HG03442 (cell line): Measurements from ENCODE around the gene SAE1.

ENCODE experiments used
- ATAC-seq: cut with Tn5 transposase; IDR thresholded peaks from one replicate; pipeline ENCODE4 v1.9.1; 2021; ENCODE audit warnings: mild to moderate bottlenecking, moderate library complexity; ENCODE audit not compliant: unreplicated experiment

Gene SAE1

GRCh38 chr19:47209319-47210179, 78.9 kb downstream of the SAE1 start:
- no peak for ATAC-seq

DNA sequence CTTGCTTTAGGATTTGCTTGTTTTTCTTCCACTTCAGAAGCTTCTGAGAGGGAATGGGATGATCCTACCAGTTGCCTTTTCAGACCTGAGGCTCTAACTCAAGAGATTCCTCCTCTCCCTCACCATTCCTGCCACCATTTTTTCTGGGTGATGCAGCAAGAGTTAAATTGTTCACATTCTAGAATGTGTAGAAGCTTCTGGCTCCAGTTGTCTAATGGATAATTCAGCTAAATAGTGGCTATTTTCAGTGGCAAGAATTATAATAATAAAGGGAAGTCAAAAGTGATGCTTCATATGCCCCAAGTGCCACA, 79.5 kb downstream of the SAE1 start:
- ATAC-seq, result no peak

DNA sequence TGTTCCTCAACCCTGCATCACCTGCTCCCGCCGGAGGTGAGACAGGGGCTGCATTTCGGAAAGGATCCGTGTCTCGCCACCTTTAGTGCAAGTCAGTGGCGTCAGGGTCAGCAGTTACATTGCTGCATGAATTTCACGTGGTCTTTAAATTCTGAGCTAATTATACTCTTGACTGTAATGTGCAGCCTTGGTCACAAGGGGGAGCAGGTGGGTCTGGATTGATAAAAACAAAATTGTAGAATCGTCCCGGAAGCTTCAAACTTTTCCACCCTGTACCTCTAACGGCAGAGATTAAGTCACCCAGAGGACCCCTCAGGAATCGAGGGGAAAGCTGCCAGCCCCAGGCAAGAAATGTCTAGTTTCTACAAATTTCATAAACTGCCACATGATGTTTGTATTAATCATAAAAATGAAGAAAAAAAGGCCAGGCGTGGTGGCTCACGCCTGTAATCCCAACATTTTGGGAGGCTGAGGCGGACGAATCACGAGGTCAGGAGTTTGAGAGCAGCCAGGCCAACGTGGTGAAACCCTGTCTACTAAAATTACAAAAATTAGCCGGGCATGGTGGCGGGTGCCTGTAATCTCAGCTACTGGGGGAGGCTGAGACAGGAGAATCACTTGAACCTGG, 80.2 kb downstream of the SAE1 start:
- no peak for ATAC-seq

DNA sequence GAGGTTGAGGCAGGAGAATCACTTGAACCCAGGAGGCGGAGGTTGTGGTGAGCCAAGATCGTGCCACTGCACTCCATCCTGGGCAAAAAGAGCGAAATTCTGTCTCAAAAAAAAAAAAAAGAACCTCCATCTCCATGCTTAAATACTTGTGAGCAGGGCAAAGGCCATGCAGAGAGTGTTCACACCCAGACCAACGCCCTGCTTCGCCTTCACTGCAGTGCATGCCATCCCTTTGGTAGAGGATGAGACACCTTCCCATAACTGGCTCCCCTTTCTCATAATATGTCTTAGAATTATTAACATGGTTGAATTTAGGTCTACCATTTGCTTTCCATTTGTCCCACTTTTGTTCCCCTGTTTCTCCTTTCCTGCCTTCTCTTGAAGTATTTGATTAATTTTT, 84.9 kb downstream of the SAE1 start:
- no peak for ATAC-seq

DNA sequence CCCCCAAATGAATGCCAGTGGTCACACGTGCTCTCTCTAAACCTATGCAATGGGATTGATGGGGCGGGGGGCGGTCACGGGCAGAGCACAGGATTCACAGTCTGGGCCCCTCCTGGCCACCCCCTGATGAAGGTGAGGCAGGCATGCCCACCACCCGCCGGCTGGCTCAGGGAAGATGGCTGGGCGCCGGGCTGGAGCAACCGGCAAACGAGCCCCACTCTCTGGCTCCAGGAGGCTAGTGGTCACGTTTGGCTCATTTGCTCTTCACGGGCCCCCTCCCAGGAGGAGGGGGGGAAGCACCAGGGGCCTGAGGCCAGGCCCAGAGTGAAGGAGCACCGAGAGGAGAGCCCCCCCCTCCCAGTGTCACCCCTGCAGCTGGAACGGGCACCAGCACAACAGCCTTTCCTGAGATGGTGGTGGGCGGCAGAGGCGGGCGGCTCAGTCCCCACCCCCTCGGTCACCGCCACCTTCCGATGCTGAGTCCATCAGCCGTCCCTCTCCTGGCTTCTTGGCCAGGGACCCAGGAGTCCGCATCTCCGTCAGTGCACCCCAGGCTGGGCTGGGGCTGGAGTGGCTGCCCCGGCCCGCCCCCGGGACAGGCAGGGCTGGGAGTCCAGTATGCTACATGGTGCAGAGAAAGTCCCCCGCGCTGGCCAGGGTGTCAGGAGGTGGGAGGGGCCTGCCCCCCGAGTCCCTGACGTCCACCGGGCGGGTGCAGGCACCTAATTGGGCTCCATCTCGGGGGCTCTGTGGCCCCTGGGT, 90.6 kb downstream of the SAE1 start:
- ATAC-seq, result no peak

GRCh38 chr19:47221890-47222289, 91.3 kb downstream of the SAE1 start:
- ATAC-seq, result no peak

DNA sequence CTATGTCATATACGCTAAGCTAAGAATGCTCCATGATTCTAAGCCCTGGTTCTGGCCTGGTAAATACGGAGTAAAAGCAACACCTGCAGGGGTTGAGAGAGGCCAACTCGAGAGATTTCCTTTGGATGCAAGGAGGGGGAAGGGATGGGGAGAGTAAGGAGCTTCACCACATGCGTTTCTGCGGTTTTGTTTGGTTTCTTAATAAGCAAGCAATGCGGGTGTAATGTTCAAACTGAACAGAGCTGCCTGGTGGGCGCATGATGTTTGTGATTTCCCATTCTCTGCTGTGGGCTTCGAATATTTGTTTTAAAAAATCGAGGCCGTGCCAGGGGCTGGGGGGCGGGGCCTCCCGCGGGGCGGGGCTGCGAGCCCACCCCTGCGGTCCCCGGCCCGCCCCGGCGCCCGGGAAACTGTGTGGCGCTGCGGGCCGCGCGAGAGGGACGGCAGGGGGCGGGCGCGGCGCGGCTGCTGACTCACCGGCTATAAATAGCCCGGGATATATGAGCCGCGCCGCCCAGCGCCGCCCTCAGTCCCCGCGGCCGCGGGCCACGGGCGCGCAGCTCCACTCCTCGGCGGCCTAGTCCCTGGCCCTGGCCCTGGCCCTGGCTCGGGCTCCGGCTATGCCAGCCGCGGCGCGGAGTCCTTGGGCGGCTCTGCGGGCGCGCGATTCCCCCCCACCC, 95.3 kb downstream of the SAE1 start:
- ATAC-seq, result peak; percentile 33

- ATAC-seq, result peak; percentile 28
Observed at GRCh38 chr19:47226426-47227351, 96.1 kb downstream of the SAE1 start.

DNA sequence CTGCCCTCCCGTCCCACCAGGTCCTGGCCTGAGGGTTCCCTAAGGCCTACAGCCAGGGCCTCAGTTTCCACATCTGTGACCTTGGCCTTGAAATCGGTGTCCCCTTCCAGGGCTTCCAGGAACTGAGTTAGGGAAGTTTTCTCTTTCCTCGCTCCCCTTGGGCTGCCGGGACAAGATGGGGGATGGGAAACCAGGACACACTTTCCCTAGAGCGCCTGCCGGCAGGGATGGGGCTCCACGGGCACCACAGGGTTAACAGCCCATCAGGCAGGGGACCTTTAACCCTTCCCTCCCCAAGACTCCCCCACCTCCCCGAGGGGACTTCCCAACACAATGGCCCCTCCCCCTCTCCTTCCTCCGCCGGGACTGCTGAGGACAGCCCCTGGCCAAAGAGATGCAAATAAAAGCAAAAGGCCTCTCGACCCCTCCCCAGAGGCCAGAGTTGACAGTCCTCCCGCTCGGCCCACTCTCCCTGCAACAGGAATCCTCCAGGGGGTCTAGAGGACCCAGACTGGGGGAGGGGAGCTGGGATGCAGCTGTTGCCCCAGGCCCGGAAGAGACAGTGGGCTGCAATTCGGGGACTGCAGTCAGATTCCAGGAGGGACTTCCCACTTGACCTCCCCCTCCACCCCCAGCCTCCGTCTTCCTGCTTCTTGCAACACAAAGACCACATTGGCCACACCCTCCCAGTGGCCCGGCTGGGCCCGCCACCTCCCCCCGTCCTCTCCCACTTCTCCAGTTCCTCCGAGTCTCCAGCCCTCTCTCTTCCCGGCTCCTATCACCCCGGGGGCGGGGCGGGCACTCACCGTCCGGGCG, 96.9 kb downstream of the SAE1 start:
- no peak for ATAC-seq

GRCh38 chr19:47228168-47228936, 97.7 kb downstream of the SAE1 start:
- ATAC-seq, result no peak

DNA sequence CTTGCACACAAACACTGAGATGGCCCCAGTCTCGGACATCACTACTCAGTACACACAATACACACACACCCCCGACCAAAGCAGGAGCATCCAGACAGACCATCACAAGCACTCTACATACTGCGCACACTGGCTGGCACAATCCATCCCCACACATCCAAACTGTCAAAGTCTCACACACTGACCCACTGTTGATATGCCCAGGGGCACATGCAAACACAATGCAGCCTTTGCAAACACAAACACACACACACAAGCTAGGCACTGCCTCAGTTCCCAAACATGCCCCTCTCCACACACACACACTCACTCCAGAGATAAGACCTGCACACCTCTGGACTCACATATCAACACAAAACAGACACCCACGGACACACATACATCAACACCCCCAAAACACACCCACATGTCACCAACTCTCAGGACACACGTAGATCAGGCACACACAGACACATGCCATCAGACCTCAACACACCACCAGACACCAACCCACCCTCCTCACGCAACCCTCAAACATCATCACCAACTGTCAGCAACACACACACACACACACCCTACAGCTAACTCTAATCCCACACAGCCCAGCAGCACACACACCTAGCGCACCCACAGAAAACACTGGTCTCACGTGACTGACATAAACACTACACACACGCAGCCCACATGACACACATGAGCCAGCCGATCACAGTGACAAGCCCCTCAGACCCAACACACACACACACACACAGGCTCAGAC, 98.5 kb downstream of the SAE1 start:
- ATAC-seq, result no peak

DNA sequence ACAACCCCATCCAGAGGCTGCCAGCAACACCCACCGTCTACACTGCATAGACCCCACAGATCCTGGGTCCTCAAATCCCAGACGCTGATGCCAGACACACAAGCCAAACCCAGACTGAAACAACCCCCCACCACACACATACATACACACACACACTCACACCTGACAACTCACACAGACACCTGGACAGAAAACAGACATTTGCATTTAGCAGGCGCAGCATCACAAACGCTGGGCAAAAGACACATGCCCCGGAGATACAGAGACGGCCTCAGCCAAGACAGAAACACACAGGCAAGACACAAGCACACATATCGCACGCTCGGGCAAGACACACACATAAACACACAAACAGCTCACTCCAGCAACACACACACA, 99.0 kb downstream of the SAE1 start:
- ATAC-seq, result no peak

DNA sequence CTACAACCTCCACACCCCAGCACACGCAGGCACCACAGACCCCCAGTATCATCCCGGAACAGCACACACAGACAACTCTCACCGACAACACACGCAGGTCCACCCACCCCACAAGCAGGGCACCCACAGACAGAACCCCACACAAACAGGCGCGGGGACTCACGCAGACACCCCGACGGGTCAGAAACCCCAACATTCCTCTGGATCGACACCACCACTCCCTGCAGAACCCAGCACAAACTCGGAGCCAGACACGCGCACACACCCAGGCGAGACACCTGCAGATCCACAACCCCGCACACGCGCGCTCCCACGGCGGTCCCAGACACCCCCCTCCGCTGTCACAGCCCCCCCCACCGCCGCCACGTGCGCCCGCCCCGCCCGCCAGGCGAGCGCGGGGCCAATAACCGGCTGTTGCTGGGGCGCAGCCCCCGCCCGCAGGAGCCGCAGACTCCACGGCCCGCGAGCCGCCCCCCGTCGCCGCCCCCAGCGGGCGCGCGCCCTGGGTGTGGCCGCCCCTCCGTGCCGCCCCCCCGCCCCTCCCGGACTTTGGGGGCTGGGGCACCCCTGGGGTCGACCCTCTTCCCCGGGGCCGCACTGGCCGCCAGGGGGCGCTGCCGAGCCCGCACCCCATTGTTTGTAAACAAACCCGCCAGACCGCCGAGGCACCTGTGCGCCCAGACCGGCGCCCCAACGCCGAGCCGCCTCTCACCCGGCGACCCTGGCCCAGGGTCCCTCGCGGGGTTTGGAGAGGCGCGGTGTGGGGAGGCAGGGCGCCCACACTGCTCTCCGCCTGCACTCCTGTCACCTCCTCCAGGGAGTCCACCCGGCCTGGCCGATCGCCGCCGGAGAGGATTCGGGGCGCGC, 99.7 kb downstream of the SAE1 start:
- ATAC-seq, result no peak

DNA sequence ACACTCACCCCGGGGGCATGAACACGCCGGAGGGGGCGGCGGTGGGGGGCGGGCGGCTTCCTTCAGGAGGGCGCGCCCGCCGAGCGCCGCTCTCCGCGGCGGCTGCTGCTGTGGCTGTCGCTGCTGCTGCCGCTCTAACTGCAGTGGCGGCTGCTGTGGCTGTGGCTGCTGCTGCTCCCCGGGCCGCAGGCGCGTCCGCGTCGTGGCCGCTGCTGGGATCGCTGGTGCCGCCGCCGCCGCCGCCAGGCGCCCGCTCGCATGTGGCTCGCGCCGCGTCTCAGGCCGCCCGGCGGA, 100.2 kb downstream of the SAE1 start, which contains the start of gene BBC3:
TSS of gene BBC3 (minus strand) at position 279 of the 294 bp plus-strand sequence. CDS start 2,768 bp downstream, outside the sequence.
- no peak for ATAC-seq

GRCh38 chr19:47231215-47232054, 100.8 kb downstream of the SAE1 start:
- ATAC-seq, result no peak
